ENCODE measurements around the gene ENC1. TPM values are rescaled to one million over a fixed set of nuclear protein-coding genes. Genes with fewer than 3 reads are reported as not detected.

Gene ENC1
- total and polyA plus RNA-seq, 2 of the 8 experiments (the other 6 are each of a cell fraction or from before 2014, with no cell fraction given), result 5.5 to 13.2 TPM

- H3K27ac ChIP-seq (ENCODE audit: low read depth, low read length), result no peak overlapping the region
- H3K23ac ChIP-seq (ENCODE audit: insufficient read length), result no peak overlapping the region
- FAIRE-seq (no peak), DNase-seq (ENCODE audit: low read depth in 1 of 2, low spot score in 2 of 2) (no peak)
- H2BK15ac ChIP-seq (ENCODE audit: low read length), result no peak overlapping the region
- H2BK20ac ChIP-seq (ENCODE audit: low read length), result no peak overlapping the region
- no peak overlapping the region for H3K4ac ChIP-seq (replicated peaks; ENCODE audit: insufficient read length, low read depth, low read length)
- no peak overlapping the region for H3K14ac ChIP-seq (ENCODE audit: insufficient read length)
- peaks cover 0 to 10% (median 3%) of the 10 kb centered on the region in 4 experiments; a peak in 1 of 7 replicates for H3K4me1 ChIP-seq (replicated peaks in 1 of 4; ENCODE audit: control insufficient read depth in 3 of 4, insufficient read depth in 4 of 4, low read length in 3 of 4)
- no peaks in the 10 kb centered on the region for H3K79me2 ChIP-seq (ENCODE audit: control insufficient read depth in 1 of 2, insufficient read depth in 2 of 2, low read length in 2 of 2)
- ChIA-PET POLR2A (ENCODE audit: partially characterized antibody) (no interaction called here), CTCF (ENCODE audit: partially characterized antibody) (interaction anchor here (1.5 kb wide), 1 partner anchor 370 kb away, joined by 3 read pairs; no protein-coding TSS in a partner anchor)
- H4K20me1 ChIP-seq (replicated peaks in 1 of 2; ENCODE audit: control insufficient read depth in 1 of 2, insufficient read depth in 2 of 2, low read length in 2 of 2), result no peaks in the 10 kb centered on the region
- no peak overlapping the region for H3K56ac ChIP-seq (replicated peaks; ENCODE audit: insufficient read length, low read depth, low read length)
- H2AFZ ChIP-seq (ENCODE audit: low read length), result no peak overlapping the region
- no peak overlapping the region for H2AK5ac ChIP-seq (ENCODE audit: low read depth, low read length)
- no peak overlapping the region for H3K4me3 ChIP-seq (ENCODE audit: extremely low read depth in 1 of 4, insufficient read depth in 2 of 4, low read depth in 3 of 4, low read length in 4 of 4)
- H2BK5ac ChIP-seq (ENCODE audit: low read depth, low read length), result no peak overlapping the region
- TF ChIP-seq POLR2A (IDR thresholded peaks at IDR 0.05; ENCODE audit: control extremely low read depth in 1 of 2, low read depth in 2 of 2, low read length in 2 of 2), result no peak
- no peak for TF ChIP-seq EP300 (IDR thresholded peaks at IDR 0.05; ENCODE audit: borderline replicate concordance in 1 of 2, low read depth in 2 of 2, low read length in 2 of 2)
- TF ChIP-seq ATF2 (IDR thresholded peaks at IDR 0.05; ENCODE audit: low read length), result no peak
- TF ChIP-seq CHD1 (IDR thresholded peaks at IDR 0.05; ENCODE audit: low read depth, low read length), result no peak
- TF ChIP-seq BACH1 (IDR thresholded peaks at IDR 0.05; ENCODE audit: low read length), result no peak
- no peak for TF ChIP-seq JUN (IDR thresholded peaks at IDR 0.05; ENCODE audit: low read depth, low read length)
- no peak overlapping the region for H2BK12ac ChIP-seq (ENCODE audit: low read depth, low read length)
- H3K9me3 ChIP-seq (ENCODE audit: insufficient read depth in 2 of 2, low read depth in 1 of 2, low read length in 1 of 2), result no peaks in the 10 kb centered on the region
- H4K91ac ChIP-seq (replicated peaks; ENCODE audit: insufficient read length, low read length), result no peak overlapping the region
- no peak overlapping the region for H4K8ac ChIP-seq (ENCODE audit: extremely low read depth, insufficient read depth, low read length)
- H3K18ac ChIP-seq (ENCODE audit: extremely low read depth, low read length), result no peak overlapping the region
- H3K23me2 ChIP-seq (ENCODE audit: low read depth, low read length), result no peaks in the 10 kb centered on the region
- no peaks in the 10 kb centered on the region for H3K36me3 ChIP-seq (ENCODE audit: control insufficient read depth in 2 of 4, insufficient read depth in 4 of 4, low read length in 3 of 4)
- H3K79me1 ChIP-seq (ENCODE audit: low read depth, low read length), result no peaks in the 10 kb centered on the region
- H3K4me2 ChIP-seq (ENCODE audit: insufficient read depth in 1 of 2, low read depth in 2 of 2, low read length in 2 of 2), result no peak overlapping the region
- 83% methylated on average over 4 of the region's 4 CpGs; no CpG with 5 or more reads in 1 of the 2 experiments for WGBS, 2 experiments (ENCODE audit: extremely low coverage in 1 of 2, insufficient coverage in 1 of 2, insufficient read length in 1 of 2, insufficient replicate concordance in 2 of 2, low coverage in 1 of 2, low lambda C conversion rate in 2 of 2, missing lambda C conversion rate in 1 of 2)
- H2BK120ac ChIP-seq (replicated peaks; ENCODE audit: low read depth, low read length), result no peak overlapping the region
- no peak overlapping the region for H3K9ac ChIP-seq (replicated peaks in 1 of 4; ENCODE audit: extremely low read depth in 1 of 4, low read depth in 3 of 4, low read length in 3 of 4)
- H3K27me3 ChIP-seq (replicated peaks in 1 of 4; ENCODE audit: control insufficient read depth in 3 of 4, extremely low read depth in 1 of 4, insufficient read depth in 3 of 4, low read length in 3 of 4), result no peaks in the 10 kb centered on the region
- H4K5ac ChIP-seq (ENCODE audit: insufficient read length, low read depth, low read length), result no peak overlapping the region
Observed at GRCh38 chr5:74582853-74583252, 57.7 kb downstream of the ENC1 start.
